ENCODE measurements around the gene TEX38.
"Not testable (repeated sequence)": the region's sequence is repeated elsewhere in the genome, so short reads cannot be mapped to it uniquely, and the experiment has no call there.

TEX38 gene

DNA sequence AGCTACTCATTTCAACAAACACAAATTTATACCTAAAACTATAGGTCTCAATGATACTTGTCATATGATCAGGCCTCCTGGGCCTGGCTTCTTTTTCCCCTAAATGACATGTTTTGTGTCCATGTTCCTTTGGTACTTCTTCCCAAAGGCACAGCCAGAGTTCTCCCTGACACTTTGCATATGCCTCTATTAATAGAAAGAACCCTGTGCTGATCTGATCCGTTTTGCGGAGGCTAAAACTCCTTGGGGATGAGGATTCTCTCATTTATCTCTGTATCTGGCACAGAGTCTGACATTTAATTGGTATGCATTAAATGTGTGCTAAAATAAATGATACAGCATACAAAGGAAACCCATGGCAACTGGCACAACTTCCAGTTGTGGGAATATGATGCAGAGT lies 15.0 kb upstream of the TEX38 start:
- Histone ChIP-seq H3K4me3 (ENCODE audit: low read length) (no peak overlapping the region), H3K27me3 (ENCODE audit: control insufficient read depth, low read length) (no peaks in the 10 kb centered on the region), H3K9me3 (ENCODE audit: control insufficient read depth, insufficient read depth, low read length) (no peaks in the 10 kb centered on the region), H3K27ac (ENCODE audit: low read depth, low read length) (no peak overlapping the region), H3K4me2 (ENCODE audit: low read length) (no peak overlapping the region), H3K79me2 (ENCODE audit: control insufficient read depth, low read length) (no peaks in the 10 kb centered on the region), H4K20me1 (ENCODE audit: control insufficient read depth, insufficient read depth, low read depth, low read length) (no peaks in the 10 kb centered on the region), H3K36me3 (ENCODE audit: control insufficient read depth, low read length) (peaks cover 50% of the 10 kb centered on the region), H3F3A (ENCODE audit: control insufficient read depth, insufficient read depth) (no peaks in the 10 kb centered on the region), H3K4me1 (ENCODE audit: control insufficient read depth, low read length) (no peaks in the 10 kb centered on the region), H3K9me2 (replicated peaks; ENCODE audit: control insufficient read depth, low read length) (no peaks in the 10 kb centered on the region)
- TF ChIP-seq EZH2phosphoT487 (IDR thresholded peaks at IDR 0.05; ENCODE audit: borderline replicate concordance, low read length) = no peak
- TF ChIP-seq, protein P1, sequence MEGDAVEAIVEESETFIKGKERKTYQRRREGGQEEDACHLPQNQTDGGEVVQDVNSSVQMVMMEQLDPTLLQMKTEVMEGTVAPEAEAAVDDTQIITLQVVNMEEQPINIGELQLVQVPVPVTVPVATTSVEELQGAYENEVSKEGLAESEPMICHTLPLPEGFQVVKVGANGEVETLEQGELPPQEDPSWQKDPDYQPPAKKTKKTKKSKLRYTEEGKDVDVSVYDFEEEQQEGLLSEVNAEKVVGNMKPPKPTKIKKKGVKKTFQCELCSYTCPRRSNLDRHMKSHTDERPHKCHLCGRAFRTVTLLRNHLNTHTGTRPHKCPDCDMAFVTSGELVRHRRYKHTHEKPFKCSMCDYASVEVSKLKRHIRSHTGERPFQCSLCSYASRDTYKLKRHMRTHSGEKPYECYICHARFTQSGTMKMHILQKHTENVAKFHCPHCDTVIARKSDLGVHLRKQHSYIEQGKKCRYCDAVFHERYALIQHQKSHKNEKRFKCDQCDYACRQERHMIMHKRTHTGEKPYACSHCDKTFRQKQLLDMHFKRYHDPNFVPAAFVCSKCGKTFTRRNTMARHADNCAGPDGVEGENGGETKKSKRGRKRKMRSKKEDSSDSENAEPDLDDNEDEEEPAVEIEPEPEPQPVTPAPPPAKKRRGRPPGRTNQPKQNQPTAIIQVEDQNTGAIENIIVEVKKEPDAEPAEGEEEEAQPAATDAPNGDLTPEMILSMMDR (IDR thresholded peaks at IDR 0.05; ENCODE audit: low read depth, low read length, poor library complexity, severe bottlenecking) = no peak

DNA sequence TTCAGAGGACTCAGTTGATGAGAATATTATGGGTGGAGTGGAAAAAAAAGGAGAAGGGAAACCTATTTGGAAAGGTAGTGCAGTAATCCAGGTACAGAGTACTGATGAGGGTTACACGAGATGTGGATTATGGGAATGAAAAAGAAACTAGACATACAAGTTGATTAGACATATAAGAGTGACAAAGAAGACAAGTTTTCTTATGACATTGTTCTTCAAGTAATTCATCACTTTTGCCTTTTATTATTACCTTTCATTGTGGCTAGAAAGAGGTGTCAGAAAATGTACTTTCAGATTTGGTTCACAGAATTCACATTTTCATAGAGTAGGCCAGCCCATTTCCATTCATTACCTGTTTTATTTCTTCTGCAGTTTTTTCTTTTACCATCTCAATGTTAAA lies 13.9 kb upstream of the TEX38 start:
- no peaks in the 10 kb centered on the region for H3K27me3 ChIP-seq (ENCODE audit: control insufficient read depth, low read length)
- no peaks in the 10 kb centered on the region for H3F3A ChIP-seq (ENCODE audit: control insufficient read depth, insufficient read depth)
- H3K4me1 ChIP-seq (ENCODE audit: control insufficient read depth, low read length) = no peaks in the 10 kb centered on the region
- H3K9me3 ChIP-seq (ENCODE audit: control insufficient read depth, insufficient read depth, low read length) = no peaks in the 10 kb centered on the region
- H3K36me3 ChIP-seq (ENCODE audit: control insufficient read depth, low read length) = peaks cover 44% of the 10 kb centered on the region
- H3K4me3 ChIP-seq (ENCODE audit: low read length) = no peak overlapping the region
- TF ChIP-seq, protein P1 (IDR thresholded peaks at IDR 0.05; ENCODE audit: low read depth, low read length, poor library complexity, severe bottlenecking) = no peak
- no peak for TF ChIP-seq EZH2phosphoT487 (IDR thresholded peaks at IDR 0.05; ENCODE audit: borderline replicate concordance, low read length)
- no peaks in the 10 kb centered on the region for H3K9me2 ChIP-seq (replicated peaks; ENCODE audit: control insufficient read depth, low read length)
- H4K20me1 ChIP-seq (ENCODE audit: control insufficient read depth, insufficient read depth, low read depth, low read length) = no peaks in the 10 kb centered on the region
- no peaks in the 10 kb centered on the region for H3K79me2 ChIP-seq (ENCODE audit: control insufficient read depth, low read length)
- H3K4me2 ChIP-seq (ENCODE audit: low read length) = no peak overlapping the region
- no peak overlapping the region for H3K27ac ChIP-seq (ENCODE audit: low read depth, low read length)

DNA sequence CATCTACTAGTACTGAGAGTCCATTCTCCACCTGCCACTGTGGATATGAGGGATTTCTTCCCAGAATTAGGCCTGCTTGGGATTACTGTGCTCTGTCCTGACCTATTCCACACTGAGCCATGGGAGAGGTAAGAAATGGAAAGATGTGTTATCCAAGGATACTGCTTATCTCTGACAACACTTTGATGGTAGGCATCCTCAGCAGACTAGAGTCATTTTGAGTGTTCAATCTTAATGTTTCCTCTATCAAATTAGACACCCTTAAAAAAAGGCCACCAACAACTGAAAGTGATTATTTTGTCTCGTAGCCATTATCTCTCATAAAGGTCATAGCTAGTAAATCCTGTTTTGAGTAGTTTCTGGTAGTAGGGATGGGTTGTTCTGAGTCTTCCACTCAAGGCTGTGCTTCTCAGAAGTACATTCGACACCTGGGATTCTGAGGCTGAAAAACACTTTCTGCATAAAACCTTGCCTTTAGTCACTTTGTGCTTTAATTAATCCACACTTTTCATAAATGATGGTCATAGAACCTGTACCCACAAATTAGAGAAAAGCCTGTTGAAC lies 12.3 kb upstream of the TEX38 start:
- Histone ChIP-seq H3K9me2 (replicated peaks; ENCODE audit: control insufficient read depth, low read length) (no peaks in the 10 kb centered on the region), H3K4me2 (ENCODE audit: low read length) (no peak overlapping the region), H3K9me3 (ENCODE audit: control insufficient read depth, insufficient read depth, low read length) (no peaks in the 10 kb centered on the region), H3K36me3 (ENCODE audit: control insufficient read depth, low read length) (peaks cover 45% of the 10 kb centered on the region), H3K27me3 (ENCODE audit: control insufficient read depth, low read length) (no peaks in the 10 kb centered on the region), H3F3A (ENCODE audit: control insufficient read depth, insufficient read depth) (no peaks in the 10 kb centered on the region), H3K79me2 (ENCODE audit: control insufficient read depth, low read length) (no peaks in the 10 kb centered on the region), H3K4me1 (ENCODE audit: control insufficient read depth, low read length) (no peaks in the 10 kb centered on the region), H4K20me1 (ENCODE audit: control insufficient read depth, insufficient read depth, low read depth, low read length) (no peaks in the 10 kb centered on the region), H3K27ac (ENCODE audit: low read depth, low read length) (no peak overlapping the region), H3K4me3 (ENCODE audit: low read length) (no peak overlapping the region)
- no peak for TF ChIP-seq EZH2phosphoT487 (IDR thresholded peaks at IDR 0.05; ENCODE audit: borderline replicate concordance, low read length)

DNA sequence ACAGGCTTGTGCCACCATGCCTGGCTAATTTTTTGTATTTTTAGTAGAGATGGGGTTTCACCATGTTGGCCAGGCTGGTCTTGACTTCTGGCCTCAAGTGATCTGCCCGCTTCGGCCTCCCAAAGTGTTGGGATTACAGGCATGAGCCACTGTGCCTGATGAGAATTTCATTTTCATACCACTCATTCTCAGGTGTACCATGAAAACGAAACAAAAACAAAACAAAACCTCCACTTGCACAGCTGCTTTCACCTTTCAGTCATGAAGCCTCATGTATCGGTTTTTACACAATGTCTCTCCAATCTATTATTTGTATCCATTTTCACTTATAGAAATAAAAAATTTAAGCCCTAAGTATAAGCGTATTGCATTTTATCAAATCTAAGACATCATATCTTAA lies 11.5 kb upstream of the TEX38 start:
- not testable (repeated sequence) for H3K79me2 ChIP-seq (ENCODE audit: control insufficient read depth, low read length); H3F3A ChIP-seq (ENCODE audit: control insufficient read depth, insufficient read depth); H3K9me2 ChIP-seq (replicated peaks; ENCODE audit: control insufficient read depth, low read length); H3K4me1 ChIP-seq (ENCODE audit: control insufficient read depth, low read length); H3K27ac ChIP-seq (ENCODE audit: low read depth, low read length); H3K27me3 ChIP-seq (ENCODE audit: control insufficient read depth, low read length); H3K4me3 ChIP-seq (ENCODE audit: low read length); H4K20me1 ChIP-seq (ENCODE audit: control insufficient read depth, insufficient read depth, low read depth, low read length); H3K9me3 ChIP-seq (ENCODE audit: control insufficient read depth, insufficient read depth, low read length); H3K4me2 ChIP-seq (ENCODE audit: low read length)
- peaks cover 48% of the 10 kb centered on the region for H3K36me3 ChIP-seq (ENCODE audit: control insufficient read depth, low read length)

DNA sequence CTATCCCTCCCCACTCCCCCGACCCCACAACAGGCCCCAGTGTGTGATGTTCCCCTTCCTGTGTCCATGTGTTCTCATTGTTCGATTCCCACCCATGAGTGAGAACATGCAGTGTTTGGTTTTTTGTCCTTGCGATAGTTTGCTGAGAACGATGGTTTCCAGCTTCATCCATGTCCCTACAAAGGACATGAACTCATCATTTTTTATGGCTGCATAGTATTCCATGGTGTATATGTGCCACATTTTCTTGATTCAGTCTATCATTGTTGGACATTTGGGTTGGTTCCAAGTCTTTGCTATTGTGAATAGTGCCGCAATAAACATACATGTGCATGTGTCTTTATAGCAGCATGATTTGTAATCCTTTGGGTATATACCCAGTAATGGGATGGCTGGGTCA lies 8.7 kb upstream of the TEX38 start:
- not testable (repeated sequence) for H3K4me2 ChIP-seq (ENCODE audit: low read length); H3K27ac ChIP-seq (ENCODE audit: low read depth, low read length); H3K9me2 ChIP-seq (replicated peaks; ENCODE audit: control insufficient read depth, low read length); H3F3A ChIP-seq (ENCODE audit: control insufficient read depth, insufficient read depth); H3K4me3 ChIP-seq (ENCODE audit: low read length); H3K27me3 ChIP-seq (ENCODE audit: control insufficient read depth, low read length); H4K20me1 ChIP-seq (ENCODE audit: control insufficient read depth, insufficient read depth, low read depth, low read length); H3K9me3 ChIP-seq (ENCODE audit: control insufficient read depth, insufficient read depth, low read length)
- peaks cover 25% of the 10 kb centered on the region for H3K36me3 ChIP-seq (ENCODE audit: control insufficient read depth, low read length)
- peaks cover 11% of the 10 kb centered on the region for H3K79me2 ChIP-seq (ENCODE audit: control insufficient read depth, low read length)
- H3K4me1 ChIP-seq (ENCODE audit: control insufficient read depth, low read length) = peaks cover 11% of the 10 kb centered on the region
